Pancreas (tissue), 10 donors: Measurements from ENCODE around the gene PTPRK. TPM values are rescaled to one million over a fixed set of nuclear protein-coding genes. Genes with fewer than 3 reads are reported as not detected.
A peak's percentile ranks its signal among the peaks of the same experiment; 100 is the strongest.

Source experiments
- ATAC-seq, 4 donors: fragments of 200-7000 bp; cut with Tn5 transposase; one replicate each; pipeline versions ENCODE4 v1.8.0 to v1.9.1; 2020; ENCODE audit warnings: mild to moderate bottlenecking in 4 of 4, moderate library complexity in 4 of 4
- DNase-seq, 6 donors: peaks; one replicate each; pipeline ENCODE4 v3.0.0-alpha.2; 2020
- FAIRE-seq: peaks from 2 replicates; lab custom pipeline; 2012; peaks lifted over from hg19 to GRCh38; lab: Jason Lieb, UNC
- H3K27ac ChIP-seq, 4 donors: fragments of 200-600 bp; sonication (generic); 1 replicate in 3 of 4; 2 replicates in 1 of 4; pipeline versions ENCODE4 v1.5.0 to v1.8.0; 2020
- H3K27me3 ChIP-seq, 4 donors: fragments of 200-600 bp; one replicate each; pipeline ENCODE4 v1.8.0; 2021
- H3K36me3 ChIP-seq, 3 donors: fragments of 200-600 bp; sonication (generic) in 1 of 3; one replicate each; pipeline versions ENCODE4 v1.5.0 to v1.8.0; 2020 to 2021
- H3K4me1 ChIP-seq, 3 donors: fragments of 200-600 bp; one replicate each; pipeline ENCODE4 v1.8.0; 2021
- H3K4me3 ChIP-seq, 4 donors: fragments of 200-600 bp; sonication (generic) in 2 of 4; one replicate each; pipeline versions ENCODE4 v1.5.0 to v1.8.0; 2020 to 2021
- H3K9me3 ChIP-seq, 4 donors: fragments of 200-600 bp; one replicate each; pipeline ENCODE4 v1.8.0; 2021
- WGBS, 2 donors: extraction: QIAGEN DNeasy Blood & Tissue Kit; methylation state at CpG; one replicate each; pipeline ENCODE4 v1.1.7; 2013; 5-methylcytosine and 5-hydroxymethylcytosine counted together
- intact Hi-C, 3 donors: fragments of 100-400 bp; cut with DNase I; formaldehyde crosslinking; loops; one replicate each; pipeline versions ENCODE4 v1.11.1 to v1.14.2; 2022
- polyA plus RNA-seq, 2 donors: library from polyadenylated mRNA; stranded (reverse); fragments of 200-250 nt; gene quantifications; one replicate each; pipeline ENCODE4 v1.2.3, GENCODE V29; 2013
- total RNA-seq, 6 donors: library from RNA; stranded (reverse); fragmentation: NEBNext Ultra II Directional in 4 of 6; extraction: Animal tissue kit (Norgen Biotek cat#: 25700) in 4 of 6; gene quantifications; one replicate each; pipeline versions ENCODE4 v1.2.1 to v1.2.4, GENCODE V29; 2021 to 2023
- TF ChIP-seq, protein P1 (sequence below), 4 donors: fragments of 200-600 bp; sonication (generic) in 3 of 4; IDR thresholded peaks; one replicate each; pipeline versions ENCODE4 v1.5.0 to v1.8.0; 2021; ENCODE audit warnings: antibody characterized with exemption in 4 of 4
- donor health status: healthy with polysubstance abuse.
- donor health status: DM: no; HTN: no; CAD: no; lungs with moderate emphysema.
- donor health status: DM: no; HTN: no; CAD: no.
- donor health status: control.
- donor health status: control.
- donor health status: Bipolar disorder and iron deficiency.
- donor health status: DM: yes; HTN: yes; CAD: no.
- donor health status: DM: no; HTN: no; CAD: no.
- donor health status: DM: no; HTN: no; CAD: no.
- donor health status: DM: yes; HTN: yes; CAD: no.

The PTPRK gene
- total and polyA plus RNA-seq, 8 donors, result 10.5 to 72.7 (median 51.7) TPM

DNA sequence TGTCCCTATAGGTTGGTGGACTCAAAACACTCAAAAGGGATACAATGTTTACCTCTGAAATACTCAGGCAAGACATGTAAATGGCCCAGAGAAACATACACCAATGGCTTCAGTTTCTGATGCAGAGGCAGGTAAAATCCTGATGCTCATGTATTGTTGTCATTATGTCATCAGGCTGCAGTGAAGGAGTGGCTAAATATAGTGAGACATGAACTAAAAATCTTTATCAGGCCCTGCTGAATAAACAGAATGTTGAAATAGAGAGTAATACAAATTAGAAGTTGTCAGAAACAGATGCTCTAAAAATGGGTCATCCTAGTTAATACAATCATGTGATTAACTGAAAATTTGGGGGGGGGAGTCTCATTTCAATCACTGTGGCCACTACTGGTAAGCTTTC is 20.4 kb downstream of the PTPRK start:
- intact Hi-C loops, result no loop called here
- Histone ChIP-seq H3K4me3 (no peak overlapping the region), H3K9me3 (no peaks in the 10 kb centered on the region), H3K27me3 (no peaks in the 10 kb centered on the region), H3K4me1 (peaks cover 20 to 62% (median 34%) of the 10 kb centered on the region in 3 donors), H3K36me3 (no peaks in the 10 kb centered on the region), H3K27ac (peak overlapping the region in 2 of 4 donors; percentile 37 to 74)
- TF ChIP-seq, protein P1, sequence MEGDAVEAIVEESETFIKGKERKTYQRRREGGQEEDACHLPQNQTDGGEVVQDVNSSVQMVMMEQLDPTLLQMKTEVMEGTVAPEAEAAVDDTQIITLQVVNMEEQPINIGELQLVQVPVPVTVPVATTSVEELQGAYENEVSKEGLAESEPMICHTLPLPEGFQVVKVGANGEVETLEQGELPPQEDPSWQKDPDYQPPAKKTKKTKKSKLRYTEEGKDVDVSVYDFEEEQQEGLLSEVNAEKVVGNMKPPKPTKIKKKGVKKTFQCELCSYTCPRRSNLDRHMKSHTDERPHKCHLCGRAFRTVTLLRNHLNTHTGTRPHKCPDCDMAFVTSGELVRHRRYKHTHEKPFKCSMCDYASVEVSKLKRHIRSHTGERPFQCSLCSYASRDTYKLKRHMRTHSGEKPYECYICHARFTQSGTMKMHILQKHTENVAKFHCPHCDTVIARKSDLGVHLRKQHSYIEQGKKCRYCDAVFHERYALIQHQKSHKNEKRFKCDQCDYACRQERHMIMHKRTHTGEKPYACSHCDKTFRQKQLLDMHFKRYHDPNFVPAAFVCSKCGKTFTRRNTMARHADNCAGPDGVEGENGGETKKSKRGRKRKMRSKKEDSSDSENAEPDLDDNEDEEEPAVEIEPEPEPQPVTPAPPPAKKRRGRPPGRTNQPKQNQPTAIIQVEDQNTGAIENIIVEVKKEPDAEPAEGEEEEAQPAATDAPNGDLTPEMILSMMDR (IDR thresholded peaks at IDR 0.05), result no peak
- ATAC-seq (peak; percentile 41 to 69 (median 51)), FAIRE-seq (no peak), DNase-seq (no peak)

DNA sequence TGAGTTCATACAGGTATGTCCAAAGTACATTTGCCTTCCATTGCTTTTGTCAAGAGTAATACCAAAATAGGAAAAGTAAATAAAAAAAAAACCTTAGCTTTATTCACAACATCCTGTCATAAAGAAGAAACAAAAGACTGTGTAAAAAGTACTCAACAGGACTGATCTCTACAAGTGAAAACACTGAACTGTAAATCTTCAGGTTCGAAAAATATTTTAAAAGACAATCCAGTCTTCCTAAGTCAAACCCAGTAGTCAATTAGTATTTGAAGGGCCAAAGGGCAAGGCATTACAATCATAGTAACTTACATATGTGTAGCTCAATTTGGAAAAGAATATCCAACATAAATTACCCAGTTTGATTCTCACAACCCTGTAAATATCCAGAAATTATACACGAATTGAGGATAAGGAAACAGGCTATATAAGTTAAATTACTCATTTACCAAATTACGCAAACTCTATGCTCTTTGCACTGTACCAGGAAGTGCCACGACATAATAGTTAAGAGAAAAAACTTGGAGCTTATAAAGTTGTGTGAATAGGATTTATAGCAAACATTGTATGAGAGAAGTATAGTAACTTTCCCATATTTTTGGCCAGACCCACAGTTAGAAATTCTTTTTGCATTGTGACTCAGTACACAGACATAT is 21.2 kb downstream of the PTPRK start:
- Histone ChIP-seq H3K27ac (peak overlapping the region in 2 of 4 donors; percentile 37 to 74), H3K9me3 (no peaks in the 10 kb centered on the region), H3K27me3 (no peaks in the 10 kb centered on the region), H3K36me3 (no peaks in the 10 kb centered on the region), H3K4me1 (peaks cover 20 to 58% (median 27%) of the 10 kb centered on the region in 3 donors), H3K4me3 (no peak overlapping the region)
- DNase-seq, result no peak
- intact Hi-C loops, result no loop called here
- WGBS, 2 donors, result 41 to 43% methylated on average over 4 of the region's 4 CpGs
- TF ChIP-seq, protein P1 (IDR thresholded peaks at IDR 0.05), result no peak
- peak in 3 of 4 donors; percentile 43 to 77 (median 61) for ATAC-seq
- FAIRE-seq, result no peak

DNA sequence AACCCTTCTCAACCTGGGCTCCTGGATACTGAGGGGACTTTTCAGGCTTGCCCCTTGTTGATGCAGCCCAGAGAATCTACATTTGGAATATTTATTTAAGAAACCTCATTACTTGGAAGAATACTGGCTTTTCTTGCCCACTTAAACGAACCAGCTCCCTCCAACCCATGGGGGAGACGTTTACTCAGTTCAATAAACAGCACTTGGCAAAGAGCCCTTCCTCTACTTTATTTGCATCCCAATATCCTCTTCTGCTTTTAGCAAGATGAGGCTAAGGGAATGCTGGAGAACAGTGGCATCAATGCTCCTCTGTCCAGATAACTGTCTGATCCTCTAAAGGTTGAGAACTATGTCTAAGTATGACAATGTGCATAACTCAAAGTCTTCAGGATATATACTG is 22.2 kb downstream of the PTPRK start:
- H3K4me3 ChIP-seq, result no peak overlapping the region
- peaks cover 15 to 52% (median 24%) of the 10 kb centered on the region in 3 donors for H3K4me1 ChIP-seq
- intact Hi-C loops, result no loop called here
- H3K9me3 ChIP-seq, result no peaks in the 10 kb centered on the region
- TF ChIP-seq, protein P1 (IDR thresholded peaks at IDR 0.05), result no peak
- DNase-seq (no peak), FAIRE-seq (no peak), ATAC-seq (no peak)
- WGBS, 2 donors, result 14 to 25% methylated on average over 2 of the region's 2 CpGs
- no peaks in the 10 kb centered on the region for H3K36me3 ChIP-seq
- H3K27ac ChIP-seq, result no peak overlapping the region
- no peaks in the 10 kb centered on the region for H3K27me3 ChIP-seq

DNA sequence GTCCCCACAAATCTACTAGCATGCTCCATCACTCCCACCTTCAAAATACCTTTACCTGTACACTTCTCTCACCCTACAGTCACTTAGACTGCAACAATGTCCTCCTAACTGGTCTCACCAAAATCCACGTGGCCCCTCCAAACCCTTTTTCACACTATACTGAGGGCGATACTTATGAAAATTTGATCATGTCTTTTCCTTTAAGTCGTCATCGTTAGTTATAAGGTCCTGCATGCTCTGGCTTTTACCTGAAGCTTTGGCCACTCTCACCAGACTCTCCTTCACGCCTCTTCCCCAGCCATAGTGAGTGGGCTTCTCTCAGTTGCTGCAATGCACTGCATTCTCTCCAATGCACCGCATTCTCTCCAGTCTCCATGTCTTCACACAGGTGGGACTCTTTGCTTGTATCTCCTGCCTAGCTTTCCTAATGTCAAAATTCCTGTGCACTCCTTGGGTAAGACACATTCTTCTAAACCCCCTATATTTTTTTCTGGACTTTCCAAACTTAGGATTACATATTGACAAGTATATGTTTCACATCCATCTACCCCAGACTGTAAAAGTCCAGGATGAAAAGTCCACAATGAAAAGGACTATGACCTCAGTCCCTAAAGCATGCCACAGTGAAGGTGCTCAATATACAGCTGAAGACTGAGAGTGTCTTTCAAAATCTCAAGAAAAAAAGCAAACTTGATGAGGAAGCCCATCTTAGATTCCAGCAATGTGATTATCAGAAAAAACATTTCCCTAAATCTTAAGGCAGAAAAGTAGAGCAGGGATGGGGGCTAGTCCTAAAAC is 24.7 kb downstream of the PTPRK start:
- Histone ChIP-seq H3K27me3 (no peaks in the 10 kb centered on the region), H3K36me3 (no peaks in the 10 kb centered on the region), H3K27ac (no peak overlapping the region), H3K4me1 (peaks cover 19 to 55% (median 30%) of the 10 kb centered on the region in 3 donors), H3K4me3 (no peak overlapping the region), H3K9me3 (no peaks in the 10 kb centered on the region)
- intact Hi-C loops, result no loop called here
- 87 to 95% methylated on average over 6 of the region's 6 CpGs for WGBS, 2 donors
- TF ChIP-seq, protein P1 (IDR thresholded peaks at IDR 0.05), result no peak
- ATAC-seq (no peak), DNase-seq (no peak), FAIRE-seq (no peak)
